K562 (cell line): ENCODE results near the gene BOLA3. TPM values are rescaled to one million over a fixed set of nuclear protein-coding genes. Genes with fewer than 3 reads are reported as not detected.

Source experiments
- BMI1 ChIP-seq: fragments of 150-350 bp; IDR thresholded peaks from 2 replicates; pipeline ENCODE4 v1.6.1; 2014; ENCODE audit warnings: low read length
- ELK3 ChIP-seq: fragments of 450-650 bp; formaldehyde crosslinking; IDR thresholded peaks from 2 replicates; pipeline ENCODE4 v1.4.0; 2020; ENCODE audit warnings: mild to moderate bottlenecking
- ETV5 ChIP-seq: sonication (generic); formaldehyde crosslinking; IDR thresholded peaks from 2 replicates; pipeline ENCODE4 v1.4.0; 2020; ENCODE audit warnings: low read depth, mild to moderate bottlenecking, missing genetic modification reagents
- FOS ChIP-seq: IDR thresholded peaks from 3 replicates; pipeline ENCODE4 v1.6.1; 2011; ENCODE audit not compliant: insufficient read length; ENCODE audit errors: extremely low read depth
- HDAC8 ChIP-seq: fragments of 450-650 bp; IDR thresholded peaks from 2 replicates; pipeline ENCODE4 v1.6.1; 2016; ENCODE audit warnings: mild to moderate bottlenecking, missing genetic modification characterization, moderate library complexity, missing compliant biosample characterization
- HES1 ChIP-seq: fragments of 450-650 bp; IDR thresholded peaks from 2 replicates; pipeline ENCODE4 v1.6.1; 2016; ENCODE audit warnings: low read depth, mild to moderate bottlenecking, moderate library complexity
- KLF13 ChIP-seq: fragments of 450-650 bp; IDR thresholded peaks from 2 replicates; pipeline ENCODE4 v1.6.1; 2016; ENCODE audit warnings: missing genetic modification characterization, low read depth, mild to moderate bottlenecking, missing compliant biosample characterization, moderate library complexity, borderline replicate concordance
- NFATC3 ChIP-seq: fragments of 450-650 bp; IDR thresholded peaks from 2 replicates; pipeline ENCODE4 v1.6.1; 2017; ENCODE audit warnings: mild to moderate bottlenecking
- NONO ChIP-seq, 2 experiments: fragments of 200-400 bp in 1 of 2; fragments of 450-650 bp in 1 of 2; formaldehyde crosslinking in 1 of 2; IDR thresholded peaks; 2 replicates each; pipeline ENCODE4 v1.6.1; 2017; ENCODE audit warnings: low read depth in 2 of 2, mild to moderate bottlenecking in 2 of 2, moderate library complexity in 2 of 2, low read length in 1 of 2
- NR2F6 ChIP-seq: fragments of 450-650 bp; formaldehyde crosslinking; IDR thresholded peaks from 2 replicates; pipeline ENCODE4 v1.4.0; 2020; ENCODE audit warnings: mild to moderate bottlenecking
- NRF1 ChIP-seq, 2 experiments: fragments of 450-650 bp; IDR thresholded peaks in 1 of 2; conservative IDR thresholded peaks in 1 of 2; 2 replicates each; pipeline ENCODE4 v1.6.1; 2014; ENCODE audit warnings: mild to moderate bottlenecking in 2 of 2
- POLR2G ChIP-seq: fragments of 200-400 bp; formaldehyde crosslinking; IDR thresholded peaks from 2 replicates; pipeline ENCODE4 v1.6.1; 2017; ENCODE audit warnings: low read depth, mild to moderate bottlenecking, antibody characterized with exemption, low read length, moderate library complexity
- RBM14 ChIP-seq: fragments of 200-400 bp; formaldehyde crosslinking; IDR thresholded peaks from 2 replicates; pipeline ENCODE4 v1.6.1; 2018; ENCODE audit warnings: low read depth, mild to moderate bottlenecking, low read length, moderate library complexity, borderline replicate concordance; ENCODE audit not compliant: insufficient read depth
- SRF ChIP-seq, 2 experiments: fragments of 250-450, 450-650 bp in 1 of 2; sonication (Bioruptor Pico) in 1 of 2; sonication (generic) in 1 of 2; formaldehyde crosslinking; IDR thresholded peaks; 2 replicates each; pipeline versions ENCODE4 v1.5.0 to v1.5.1; 2020 to 2022; ENCODE audit warnings: mild to moderate bottlenecking in 1 of 2, missing genetic modification reagents in 1 of 2
- TRIM24 ChIP-seq, 2 experiments: fragments of 450-650 bp; IDR thresholded peaks; 2 replicates each; pipeline ENCODE4 v1.6.1; 2016
- ZFX ChIP-seq: sonication (generic); formaldehyde crosslinking; IDR thresholded peaks from 2 replicates; pipeline ENCODE4 v1.8.0; 2022; ENCODE audit warnings: mild to moderate bottlenecking, missing genetic modification reagents, moderate library complexity
- ZNF232 ChIP-seq: sonication (generic); formaldehyde crosslinking; IDR thresholded peaks from 2 replicates; pipeline ENCODE4 v1.8.0; 2022; ENCODE audit warnings: mild to moderate bottlenecking, missing genetic modification reagents
- ZNF274 ChIP-seq: IDR thresholded peaks from 2 replicates; pipeline ENCODE4 v1.6.1; 2011; ENCODE audit warnings: low read depth, mild to moderate bottlenecking, low read length, moderate library complexity, borderline replicate concordance
- ZNF586 ChIP-seq: fragments of 450-650 bp; formaldehyde crosslinking; conservative IDR thresholded peaks from 2 replicates; pipeline ENCODE4 v1.4.0; 2020; ENCODE audit warnings: mild to moderate bottlenecking, moderate library complexity
- polyA plus RNA-seq, 8 experiments: library from polyadenylated mRNA; depleted of rRNA in 4 of 8; stranded (reverse) in 5 of 8; unstranded in 3 of 8; fragments of >200 nt; fragmentation: Nextera tagmentation in 2 of 8; fragmentation: Illumina TruSeq in 1 of 8; extraction: Ambion mirVana in 2 of 8; extraction: Trizol in 1 of 8; gene quantifications; 2 replicates each; pipeline versions ENCODE4 v1.2.1 to v1.2.3, GENCODE V29; 2011 to 2014; ENCODE audit warnings: inconsistent platforms in 1 of 8, missing spikeins in 1 of 8
- total RNA-seq, 7 experiments: library from RNA; depleted of rRNA in 6 of 7; stranded (reverse); fragments of >200 nt in 6 of 7; fragmentation: Illumina TruSeq in 2 of 7; extraction: Trizol in 2 of 7; gene quantifications; 2 replicates each; pipeline versions ENCODE4 v1.2.1 to v1.2.3, GENCODE V29; 2011 to 2021; ENCODE audit warnings: low replicate concordance in 1 of 7
- TF ChIP-seq, protein P1 (sequence below): fragments of 450-650 bp; IDR thresholded peaks from 2 replicates; pipeline ENCODE4 v1.6.1; 2017; ENCODE audit warnings: mild to moderate bottlenecking, moderate library complexity
- TF ChIP-seq, protein P2 (sequence below): fragments of 450-650 bp; IDR thresholded peaks from 2 replicates; pipeline ENCODE4 v1.6.1; 2017; ENCODE audit warnings: antibody characterized with exemption, mild to moderate bottlenecking

Gene BOLA3
- total and polyA plus RNA-seq, 9 of the 15 experiments (the other 6 are each of a cell fraction or from before 2014, with no cell fraction given), result 149 to 619 (median 255) TPM

GRCh38 chr2:74147727-74148456 lies at the start of gene BOLA3 (continued):
- TF ChIP-seq FOS (no peak), ETV5 (CRISPR knock-in tag) (no peak; the same call in 1 of the 2 replicates), KLF13 (tag) (no peak; the same call in 1 of the 2 replicates), HES1 (no peak), ZNF586 (no peak), NFATC3 (no peak), RBM14 (no peak), NR2F6 (CRISPR knock-in tag) (no peak), POLR2G (peak; percentile 97), ZNF232 (CRISPR knock-in tag) (no peak), BMI1 (no peak), ZNF274 (no peak), HDAC8 (tag) (no peak), ZFX (CRISPR knock-in tag) (peak; percentile 81), SRF (CRISPR knock-in tag; IDR thresholded peaks at IDR 0.05) (no peak), ELK3 (CRISPR knock-in tag) (no peak), NONO (IDR thresholded peaks at IDR 0.05; ENCODE audit: low read depth in 2 of 2, low read length in 1 of 2) (peak; percentile 81 to 97; a peak in 3 of 4 replicates), NRF1 (conservative IDR thresholded peaks at IDR 0.05 in 1 of 2, IDR thresholded peaks at IDR 0.05 in 1 of 2) (peak; percentile 39 to 47; a peak in 3 of 4 replicates), TRIM24 (IDR thresholded peaks at IDR 0.05) (no peak)
- TF ChIP-seq, protein P1, sequence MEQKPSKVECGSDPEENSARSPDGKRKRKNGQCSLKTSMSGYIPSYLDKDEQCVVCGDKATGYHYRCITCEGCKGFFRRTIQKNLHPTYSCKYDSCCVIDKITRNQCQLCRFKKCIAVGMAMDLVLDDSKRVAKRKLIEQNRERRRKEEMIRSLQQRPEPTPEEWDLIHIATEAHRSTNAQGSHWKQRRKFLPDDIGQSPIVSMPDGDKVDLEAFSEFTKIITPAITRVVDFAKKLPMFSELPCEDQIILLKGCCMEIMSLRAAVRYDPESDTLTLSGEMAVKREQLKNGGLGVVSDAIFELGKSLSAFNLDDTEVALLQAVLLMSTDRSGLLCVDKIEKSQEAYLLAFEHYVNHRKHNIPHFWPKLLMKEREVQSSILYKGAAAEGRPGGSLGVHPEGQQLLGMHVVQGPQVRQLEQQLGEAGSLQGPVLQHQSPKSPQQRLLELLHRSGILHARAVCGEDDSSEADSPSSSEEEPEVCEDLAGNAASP, result no peak
- TF ChIP-seq, protein P2, sequence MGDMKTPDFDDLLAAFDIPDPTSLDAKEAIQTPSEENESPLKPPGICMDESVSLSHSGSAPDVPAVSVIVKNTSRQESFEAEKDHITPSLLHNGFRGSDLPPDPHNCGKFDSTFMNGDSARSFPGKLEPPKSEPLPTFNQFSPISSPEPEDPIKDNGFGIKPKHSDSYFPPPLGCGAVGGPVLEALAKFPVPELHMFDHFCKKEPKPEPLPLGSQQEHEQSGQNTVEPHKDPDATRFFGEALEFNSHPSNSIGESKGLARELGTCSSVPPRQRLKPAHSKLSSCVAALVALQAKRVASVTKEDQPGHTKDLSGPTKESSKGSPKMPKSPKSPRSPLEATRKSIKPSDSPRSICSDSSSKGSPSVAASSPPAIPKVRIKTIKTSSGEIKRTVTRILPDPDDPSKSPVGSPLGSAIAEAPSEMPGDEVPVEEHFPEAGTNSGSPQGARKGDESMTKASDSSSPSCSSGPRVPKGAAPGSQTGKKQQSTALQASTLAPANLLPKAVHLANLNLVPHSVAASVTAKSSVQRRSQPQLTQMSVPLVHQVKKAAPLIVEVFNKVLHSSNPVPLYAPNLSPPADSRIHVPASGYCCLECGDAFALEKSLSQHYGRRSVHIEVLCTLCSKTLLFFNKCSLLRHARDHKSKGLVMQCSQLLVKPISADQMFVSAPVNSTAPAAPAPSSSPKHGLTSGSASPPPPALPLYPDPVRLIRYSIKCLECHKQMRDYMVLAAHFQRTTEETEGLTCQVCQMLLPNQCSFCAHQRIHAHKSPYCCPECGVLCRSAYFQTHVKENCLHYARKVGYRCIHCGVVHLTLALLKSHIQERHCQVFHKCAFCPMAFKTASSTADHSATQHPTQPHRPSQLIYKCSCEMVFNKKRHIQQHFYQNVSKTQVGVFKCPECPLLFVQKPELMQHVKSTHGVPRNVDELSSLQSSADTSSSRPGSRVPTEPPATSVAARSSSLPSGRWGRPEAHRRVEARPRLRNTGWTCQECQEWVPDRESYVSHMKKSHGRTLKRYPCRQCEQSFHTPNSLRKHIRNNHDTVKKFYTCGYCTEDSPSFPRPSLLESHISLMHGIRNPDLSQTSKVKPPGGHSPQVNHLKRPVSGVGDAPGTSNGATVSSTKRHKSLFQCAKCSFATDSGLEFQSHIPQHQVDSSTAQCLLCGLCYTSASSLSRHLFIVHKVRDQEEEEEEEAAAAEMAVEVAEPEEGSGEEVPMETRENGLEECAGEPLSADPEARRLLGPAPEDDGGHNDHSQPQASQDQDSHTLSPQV, result 0 out of 2 replicates have a peak, but pooled peaks have one; percentile 34
